Right ventricle myocardium inferior (tissue), 1 donor: ENCODE data around the gene CALR. TPM values are rescaled to one million over a fixed set of nuclear protein-coding genes. Genes with fewer than 3 reads are reported as not detected.
"Not testable (repeated sequence)": the region's sequence is repeated elsewhere in the genome, so short reads cannot be mapped to it uniquely, and the experiment has no call there.

ENCODE experiments used
- ATAC-seq: fragments of 200-7000 bp; cut with Tn5 transposase; one replicate; pipeline ENCODE4 v1.9.1; 2020; ENCODE audit warnings: mild to moderate bottlenecking, moderate library complexity
- DNase-seq: peaks from one replicate; pipeline ENCODE4 v3.0.0; 2021; ENCODE audit errors: missing footprints
- intact Hi-C: fragments of 100-400 bp; cut with DNase I; formaldehyde crosslinking; loops from one replicate; pipeline ENCODE4 v1.11.0; 2022
- long read RNA-seq: library from polyadenylated mRNA; unstranded; transcript quantifications from one replicate; pipeline ENCODE4 v2.0.0, GENCODE V29; 2021
- total RNA-seq: library from RNA; stranded (reverse); fragmentation: NEBNext Ultra II Directional; extraction: Animal tissue kit (Norgen Biotek cat#: 25700); gene quantifications from one replicate; pipeline ENCODE4 v1.2.1, GENCODE V29; 2021
- donor health status: DM: no; HTN: yes; CAD: no; lungs with severe emphysema.

Gene CALR
- total RNA-seq = 496 TPM
- long read RNA-seq, transcript CALR-201 (9 exons, 1,903 nt) = major isoform, 221 of 248 reads
- long read RNA-seq, partial matches to known transcripts = 16 of 248 reads
- long read RNA-seq, other reads (novel, unspliced or antisense) = 11 of 248 reads

- intact Hi-C loops = no loop called here
- ATAC-seq (peak; percentile 96), DNase-seq (peak; percentile 100)
Measured at GRCh38 chr19:12937927-12938778, at the start of gene CALR. TSS of gene CALR (plus strand) at chr19:12938609. CDS start at chr19:12938680, 71 bp downstream.

DNA sequence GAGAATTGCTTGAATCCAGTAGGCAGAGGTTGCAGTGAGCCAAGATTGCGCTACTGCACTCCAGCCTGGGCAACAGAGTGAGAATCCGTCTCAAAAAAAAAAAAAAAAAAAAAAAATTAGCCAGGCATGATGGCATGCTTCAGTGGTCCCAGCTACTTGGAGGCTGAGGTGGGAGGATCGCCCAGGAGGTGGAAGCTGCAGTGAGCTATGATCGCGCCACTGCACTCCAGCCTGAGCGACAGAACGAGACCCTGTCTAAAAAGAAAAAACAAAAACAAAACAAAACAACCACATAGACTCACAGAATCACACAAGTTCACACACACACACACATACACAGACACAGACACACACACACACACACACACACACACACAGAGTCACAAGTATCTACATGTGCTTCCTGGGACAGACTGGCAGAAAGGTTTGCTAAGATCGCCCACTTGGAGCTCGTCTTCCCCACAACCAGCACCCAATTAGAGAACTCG, 48.1 kb upstream of the CALR start:
- not testable (repeated sequence) for ATAC-seq, DNase-seq
- intact Hi-C loops = loop anchor here (2.0 kb wide), 1 partner anchor 28 kb away; the partner anchor contains the start of gene SYCE2

DNA sequence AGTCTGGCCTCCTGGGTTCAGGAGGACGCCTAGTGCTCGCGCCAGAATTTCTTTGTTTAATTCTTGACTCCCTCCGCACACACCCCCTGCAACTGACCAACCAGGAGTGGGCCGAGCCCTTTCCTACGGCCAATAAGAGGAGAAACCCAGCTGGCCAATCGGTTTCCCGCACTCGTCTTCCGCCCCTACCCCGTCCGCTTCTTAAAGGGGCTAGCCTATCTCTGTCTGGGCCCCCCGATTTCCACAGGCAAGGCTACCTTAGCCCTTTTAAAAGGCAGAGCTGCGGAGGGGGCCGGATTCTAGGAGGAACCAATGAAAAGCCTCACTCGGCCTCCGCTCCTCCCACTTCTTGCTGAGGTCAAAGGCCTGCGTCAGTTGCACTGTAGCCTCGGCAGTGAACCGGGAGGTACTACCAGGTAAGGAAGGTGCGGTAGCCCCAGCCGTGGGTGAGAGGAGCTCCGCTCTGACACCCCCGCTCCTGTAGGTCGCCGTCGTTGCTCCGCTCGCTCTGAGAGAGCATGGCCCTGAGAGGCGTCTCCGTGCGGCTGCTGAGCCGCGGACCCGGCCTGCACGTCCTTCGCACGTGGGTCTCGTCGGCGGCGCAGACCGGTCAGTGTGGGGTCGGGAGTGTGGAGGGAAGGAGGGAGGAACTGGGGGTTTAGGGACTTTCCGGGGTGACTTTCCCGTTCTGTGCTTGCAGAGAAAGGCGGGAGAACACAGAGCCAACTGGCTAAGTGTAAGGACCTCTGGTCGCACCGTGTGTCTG, 47.4 kb upstream of the CALR start, which contains the start of gene GCDH:
GCDH (plus strand) TSS at position 374 of the 766 bp plus-strand sequence; CDS start at position 519, 145 bp downstream.
- DNase-seq (peak; percentile 99), ATAC-seq (peak; percentile 99)
- intact Hi-C loops = loop anchor here (2.0 kb wide), 1 partner anchor 28 kb away; the partner anchor contains the start of gene SYCE2

DNA sequence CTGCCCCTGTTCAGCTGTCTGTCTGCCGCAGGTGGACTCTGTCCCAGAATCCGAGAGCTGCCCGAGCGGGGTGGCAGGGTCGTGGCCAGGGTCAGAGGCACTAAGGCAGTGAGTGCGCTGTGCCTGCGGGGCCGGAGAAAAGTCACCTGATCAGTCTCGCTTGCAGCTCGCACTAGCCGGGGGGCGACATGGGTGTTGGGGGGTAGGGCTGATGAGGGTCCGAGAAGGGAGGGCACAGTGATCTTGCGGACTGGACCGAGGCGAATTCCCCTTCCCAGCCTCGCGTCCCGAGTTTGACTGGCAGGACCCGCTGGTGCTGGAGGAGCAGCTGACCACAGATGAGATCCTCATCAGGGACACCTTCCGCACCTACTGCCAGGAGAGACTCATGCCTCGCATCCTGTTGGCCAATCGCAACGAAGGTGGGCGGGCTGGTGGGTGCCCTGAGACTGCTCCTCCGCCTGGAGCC, 46.8 kb upstream of the CALR start:
- DNase-seq (no peak), ATAC-seq (no peak)
- intact Hi-C loops = loop anchor here (2.0 kb wide), 1 partner anchor 27 kb away; the partner anchor contains the start of gene SYCE2

- ATAC-seq (no peak), DNase-seq (no peak)
- intact Hi-C loops = no loop called here
Measured at GRCh38 chr19:12893582-12893981, 44.8 kb upstream of the CALR start.

DNA sequence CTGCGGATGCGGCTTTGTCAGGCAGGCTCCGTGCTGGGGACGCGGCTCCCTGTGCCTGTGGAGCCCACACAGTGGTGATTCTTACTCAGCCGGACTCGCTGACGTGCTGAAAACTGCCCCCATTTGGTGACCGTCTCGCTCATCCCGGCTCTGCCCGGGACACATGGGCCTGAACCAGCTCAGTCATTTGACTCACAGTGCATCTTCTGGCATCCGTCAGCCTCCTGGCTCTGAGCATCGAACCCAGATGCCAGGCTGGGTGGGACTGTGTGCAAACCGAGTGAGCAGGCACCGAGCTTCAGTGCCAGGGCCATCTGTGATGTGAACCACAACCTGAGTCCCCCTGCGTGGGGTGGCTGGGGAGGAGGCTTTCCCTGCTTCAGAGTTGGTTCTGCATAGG, 41.9 kb upstream of the CALR start:
- intact Hi-C loops = no loop called here
- no peak for DNase-seq
- no peak for ATAC-seq

DNA sequence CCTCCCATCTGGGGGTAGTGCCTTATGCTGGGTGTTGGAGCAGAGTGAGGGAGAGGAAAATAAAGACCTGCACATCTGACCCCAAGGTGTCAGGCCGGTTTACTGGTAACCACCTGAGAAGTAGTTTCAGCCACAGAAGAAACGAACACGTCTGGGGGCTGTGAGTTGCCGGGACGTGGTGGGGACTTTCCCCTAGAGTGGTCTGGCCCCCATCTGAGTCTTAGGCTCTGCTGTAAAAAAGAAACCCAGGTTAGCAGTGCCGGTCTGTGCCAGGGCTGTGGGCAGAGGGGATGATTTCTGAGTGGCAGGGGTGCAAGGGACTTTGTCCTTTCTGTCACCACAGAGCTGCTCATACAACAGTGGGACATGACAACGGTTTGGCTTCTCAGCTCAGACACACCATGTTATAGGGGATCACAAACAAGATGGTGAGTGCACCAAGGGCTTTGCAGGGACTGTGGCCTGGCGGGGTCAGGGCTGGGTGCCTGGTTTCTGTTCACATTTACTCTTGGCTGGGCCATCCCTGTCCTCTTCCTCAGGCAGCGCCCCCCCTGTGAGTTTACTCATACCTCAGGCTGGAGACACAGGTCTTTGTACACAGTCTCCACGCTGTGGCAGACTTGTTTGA, 38.4 kb upstream of the CALR start:
- DNase-seq (no peak), ATAC-seq (no peak)
- intact Hi-C loops = no loop called here

GRCh38 chr19:12907166-12907565, 31.2 kb upstream of the CALR start:
- DNase-seq (no peak), ATAC-seq (no peak)
- intact Hi-C loops = no loop called here

GRCh38 chr19:12912571-12912970, 25.8 kb upstream of the CALR start:
- ATAC-seq (no peak), DNase-seq (no peak)
- intact Hi-C loops = no loop called here

DNA sequence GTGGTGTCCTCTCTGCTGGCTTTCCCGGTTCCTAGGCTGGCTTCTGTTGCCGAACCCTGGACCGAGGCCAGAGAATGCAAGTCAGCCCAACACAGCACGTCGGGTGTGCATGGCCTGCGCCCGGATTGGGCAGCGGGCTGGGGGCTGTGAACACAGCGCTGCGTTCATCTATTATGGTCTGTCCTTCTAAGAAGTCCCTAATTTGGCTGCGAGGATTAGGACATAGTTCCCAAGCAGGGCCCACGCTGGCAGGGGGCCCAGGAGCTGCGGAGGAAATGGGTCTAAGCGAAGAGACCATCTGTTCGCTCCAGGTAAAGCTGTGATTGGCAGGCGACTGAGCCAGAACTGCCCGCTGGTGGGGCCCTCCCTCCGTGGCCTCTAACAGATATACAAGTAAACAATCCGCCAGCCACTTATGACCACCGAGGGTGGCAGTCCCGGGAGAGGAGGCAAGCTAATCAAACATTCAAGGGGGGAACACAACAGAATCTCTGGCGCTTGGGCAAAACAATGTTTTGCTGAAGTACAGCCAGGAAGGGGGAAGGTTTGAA, 25.3 kb upstream of the CALR start:
- intact Hi-C loops = no loop called here
- peak; percentile 84 for ATAC-seq
- DNase-seq = peak; percentile 81

- DNase-seq (no peak), ATAC-seq (no peak)
Measured at GRCh38 chr19:12913851-12914690, 24.3 kb upstream of the CALR start.

DNA sequence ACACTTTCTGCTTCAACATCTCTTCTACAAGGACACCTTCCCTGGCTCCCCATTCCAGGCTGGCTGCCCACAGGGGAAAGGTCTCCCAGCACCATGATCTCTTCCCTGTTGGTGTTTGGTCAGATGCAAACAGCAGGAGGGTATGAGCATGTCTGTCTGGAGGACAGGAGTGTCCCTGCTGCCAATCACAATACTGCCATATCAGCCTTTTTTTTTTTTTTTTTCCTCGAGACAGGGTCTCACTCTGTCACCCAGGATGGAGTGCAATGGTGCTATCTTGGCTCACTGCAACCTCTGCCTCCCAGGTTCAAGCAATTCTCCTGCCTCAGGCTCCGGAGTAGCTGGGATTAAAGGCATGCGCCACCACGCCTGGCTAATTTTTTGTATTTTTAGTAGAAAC, 22.5 kb upstream of the CALR start:
- DNase-seq, intact Hi-C loops, ATAC-seq: not testable (repeated sequence)

More at GRCh38 chr19:12913851-12914690, 24.3 kb upstream of the CALR start:
- intact Hi-C loops = no loop called here

GRCh38 chr19:12918253-12918652, 20.2 kb upstream of the CALR start:
- intact Hi-C loops = loop anchor here (2.0 kb wide), 1 partner anchor 27 kb away; the partner anchor contains the start of gene GCDH
- ATAC-seq (no peak), DNase-seq (no peak)

- intact Hi-C loops = no loop called here
- no peak for DNase-seq
- ATAC-seq = no peak
Measured at GRCh38 chr19:12921047-12921446, 17.4 kb upstream of the CALR start.

DNA sequence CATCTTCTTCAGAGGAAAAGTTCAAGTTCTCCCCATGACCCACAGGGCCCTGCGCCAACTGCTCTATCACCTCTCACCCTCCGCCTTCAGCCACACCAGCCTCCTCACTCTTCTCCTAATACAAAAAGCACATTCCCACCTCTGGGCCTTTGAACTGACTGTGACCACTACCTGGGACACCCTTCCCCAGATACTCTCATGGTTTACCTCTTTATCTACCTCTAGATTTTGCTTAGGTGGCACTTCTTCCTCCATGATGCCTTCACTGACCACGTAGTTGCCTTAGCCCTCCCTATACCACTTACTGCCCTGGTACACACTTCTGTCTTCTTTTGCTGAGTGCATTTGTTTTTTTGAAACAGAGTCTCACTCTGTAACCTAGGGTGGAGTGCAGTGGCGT, 15.4 kb upstream of the CALR start:
- intact Hi-C loops = no loop called here
- no peak for DNase-seq
- ATAC-seq = no peak

GRCh38 chr19:12924621-12925310, 13.6 kb upstream of the CALR start:
- no peak for DNase-seq
- intact Hi-C loops = no loop called here
- ATAC-seq = no peak
